Neural cell (in vitro differentiated cells): ENCODE measurements around the gene MYO9B. TPM values are rescaled to one million over a fixed set of nuclear protein-coding genes. Genes with fewer than 3 reads are reported as not detected.

Source experiments
- H2AFZ ChIP-seq: fragments of 200-600, 300-800 bp; sonication (generic), shearing (Covaris generic); 2 replicates; pipeline ENCODE4 v1.6.0; 2014; ENCODE audit warnings: low read depth, mild to moderate bottlenecking, antibody characterized with exemption, low read length, moderate library complexity
- H3F3A ChIP-seq: fragments of 200-600 bp; shearing (Covaris generic); 2 replicates; pipeline ENCODE4 v1.6.1; 2016; ENCODE audit warnings: mild to moderate bottlenecking, moderate library complexity, mixed read lengths, antibody characterized with exemption, low read length; ENCODE audit not compliant: insufficient read depth, poor library complexity, severe bottlenecking
- H3K27ac ChIP-seq: fragments of 200-600, 300-800 bp; sonication (generic), shearing (Covaris generic); 2 replicates; pipeline ENCODE4 v1.5.1; 2014; ENCODE audit warnings: mild to moderate bottlenecking, low read length, moderate library complexity
- H3K27me3 ChIP-seq: fragments of 300-800, 200-600 bp; sonication (generic), shearing (Covaris generic); 2 replicates; pipeline ENCODE4 v1.6.0; 2014; ENCODE audit warnings: mild to moderate bottlenecking, low read depth, low read length, moderate library complexity; ENCODE audit not compliant: insufficient read depth
- H3K36me3 ChIP-seq: fragments of 300-800, 200-600 bp; sonication (generic), shearing (Covaris generic); 2 replicates; pipeline ENCODE4 v1.5.1; 2014; ENCODE audit warnings: mild to moderate bottlenecking, antibody characterized with exemption, low read length, moderate library complexity; ENCODE audit not compliant: insufficient read depth
- H3K4me2 ChIP-seq: fragments of 300-800, 200-600 bp; sonication (generic), shearing (Covaris generic); 2 replicates; pipeline ENCODE4 v1.6.0; 2014; ENCODE audit warnings: mild to moderate bottlenecking, low read length
- H3K4me3 ChIP-seq: fragments of 300-800, 200-600 bp; sonication (generic), shearing (Covaris generic); 2 replicates; pipeline ENCODE4 v1.5.1; 2014; ENCODE audit warnings: mild to moderate bottlenecking, low read length, moderate library complexity
- H3K79me2 ChIP-seq: fragments of 200-600 bp; shearing (Covaris generic); replicated peaks from 2 replicates; pipeline ENCODE4 v1.6.0; 2014; ENCODE audit warnings: mild to moderate bottlenecking, low read length, moderate library complexity; ENCODE audit not compliant: insufficient read depth
- H3K9ac ChIP-seq: fragments of 300-800, 200-600 bp; sonication (generic), shearing (Covaris generic); 2 replicates; pipeline ENCODE4 v1.6.1; 2016; ENCODE audit warnings: mild to moderate bottlenecking, low read length, mixed read lengths
- H3K9me2 ChIP-seq: fragments of 200-600 bp; shearing (Covaris generic); 2 replicates; pipeline ENCODE4 v1.6.1; 2016; ENCODE audit warnings: mild to moderate bottlenecking, low read length, mixed read lengths; ENCODE audit not compliant: insufficient read depth
- H3K9me3 ChIP-seq: fragments of 200-600, 300-800 bp; sonication (generic), shearing (Covaris generic); 2 replicates; pipeline ENCODE4 v1.6.1; 2016; ENCODE audit warnings: mild to moderate bottlenecking, mixed run types, low read length, moderate library complexity, mixed read lengths
- H4K20me1 ChIP-seq: fragments of 200-600 bp; shearing (Covaris generic); 2 replicates; pipeline ENCODE4 v1.6.1; 2016; ENCODE audit warnings: mild to moderate bottlenecking, mixed run types; ENCODE audit not compliant: insufficient read depth
- CTCF ChIP-seq: fragments of 450-650 bp; IDR thresholded peaks from 2 replicates; pipeline ENCODE4 v1.5.1; 2014; ENCODE audit warnings: antibody characterized with exemption, mild to moderate bottlenecking, moderate library complexity; ENCODE audit not compliant: poor library complexity, severe bottlenecking
- EP300 ChIP-seq: fragments of 450-650 bp; conservative IDR thresholded peaks from 2 replicates; pipeline ENCODE4 v1.6.1; 2014; ENCODE audit warnings: antibody characterized with exemption, mild to moderate bottlenecking, moderate library complexity; ENCODE audit not compliant: poor library complexity, severe bottlenecking
- EZH2 ChIP-seq: fragments of 200-600, 300-800 bp; shearing (Covaris generic), sonication (generic); IDR thresholded peaks from 2 replicates; pipeline ENCODE4 v1.6.1; 2014; ENCODE audit warnings: antibody characterized with exemption, low read length, borderline replicate concordance, mild to moderate bottlenecking; ENCODE audit not compliant: insufficient read depth, poor library complexity, severe bottlenecking
- MXI1 ChIP-seq: fragments of 450-650 bp; conservative IDR thresholded peaks from 2 replicates; pipeline ENCODE4 v1.6.1; 2014; ENCODE audit warnings: antibody characterized with exemption, mild to moderate bottlenecking; ENCODE audit not compliant: poor library complexity, severe bottlenecking
- POLR2AphosphoS5 ChIP-seq: IDR thresholded peaks from 2 replicates; pipeline ENCODE4 v1.6.1; 2012
- RAD21 ChIP-seq: fragments of 450-650 bp; conservative IDR thresholded peaks from 2 replicates; pipeline ENCODE4 v1.6.1; 2014; ENCODE audit warnings: antibody characterized with exemption, mild to moderate bottlenecking, moderate library complexity
- REST ChIP-seq: IDR thresholded peaks from 2 replicates; pipeline ENCODE4 v1.6.1; 2012; ENCODE audit warnings: borderline replicate concordance
- SMC3 ChIP-seq: fragments of 450-650 bp; conservative IDR thresholded peaks from 2 replicates; pipeline ENCODE4 v1.6.1; 2014; ENCODE audit warnings: antibody characterized with exemption, mild to moderate bottlenecking, moderate library complexity; ENCODE audit not compliant: poor library complexity
- TAF1 ChIP-seq: IDR thresholded peaks from 2 replicates; pipeline ENCODE4 v1.6.1; 2012; ENCODE audit warnings: low read depth
- polyA plus RNA-seq: library from polyadenylated mRNA; depleted of rRNA; stranded (reverse); fragments of >200 nt; gene quantifications from 2 replicates; pipeline ENCODE4 v1.2.3, GENCODE V29; 2014

MYO9B gene
- polyA plus RNA-seq, 1 donor from 2014 or later: 27.2 TPM

- Histone ChIP-seq H4K20me1 (no peaks in the 10 kb centered on the region), H3K36me3 (no peaks in the 10 kb centered on the region), H3K27me3 (no peaks in the 10 kb centered on the region), H3K4me2 (no peak overlapping the region), H3K9ac (no peak overlapping the region), H3K4me3 (no peak overlapping the region), H3F3A (no peaks in the 10 kb centered on the region), H3K79me2 (no peaks in the 10 kb centered on the region), H3K9me2 (no peaks in the 10 kb centered on the region), H3K27ac (no peak overlapping the region), H2AFZ (no peak overlapping the region), H3K9me3 (no peaks in the 10 kb centered on the region)
- TF ChIP-seq POLR2AphosphoS5 (no peak), RAD21 (no peak), EZH2 (no peak), REST (no peak), TAF1 (no peak)
These were observed 50.4 kb downstream of the MYO9B start for GRCh38 chr19:17125728-17126677.

- H3K27ac ChIP-seq: no peak overlapping the region
- H3K79me2 ChIP-seq: no peaks in the 10 kb centered on the region
- no peaks in the 10 kb centered on the region for H4K20me1 ChIP-seq
- no peak overlapping the region for H3K4me3 ChIP-seq
- H3K9me3 ChIP-seq: no peaks in the 10 kb centered on the region
- no peaks in the 10 kb centered on the region for H3K36me3 ChIP-seq
- no peaks in the 10 kb centered on the region for H3K9me2 ChIP-seq
- H3K27me3 ChIP-seq: no peaks in the 10 kb centered on the region
- TF ChIP-seq REST: no peak
- no peak for TF ChIP-seq EP300
- no peak for TF ChIP-seq POLR2AphosphoS5
- TF ChIP-seq EZH2: no peak
- TF ChIP-seq RAD21: no peak
- TF ChIP-seq MXI1: no peak
- no peak for TF ChIP-seq SMC3
- TF ChIP-seq CTCF: no peak
- TF ChIP-seq TAF1: no peak
- no peak overlapping the region for H3K4me2 ChIP-seq
- H3K9ac ChIP-seq: no peak overlapping the region
- no peak overlapping the region for H2AFZ ChIP-seq
- H3F3A ChIP-seq: no peaks in the 10 kb centered on the region
These were observed 52.1 kb downstream of the MYO9B start for GRCh38 chr19:17127671-17128070.
